Measurements from ENCODE around the gene KYNU.

GRCh38 chr2:143056550-143056949 is 179.1 kb downstream of the KYNU start:
- TF ChIP-seq GATA2 (IDR thresholded peaks at IDR 0.05; ENCODE audit: low read depth, low read length), result no peak
- TF ChIP-seq GATA3 (IDR thresholded peaks at IDR 0.05; ENCODE audit: low read depth, low read length), result no peak

Data from SH-SY5Y (cell line).